H4 (cell line): ENCODE data around the gene SDHA. TPM values are rescaled to one million over a fixed set of nuclear protein-coding genes. Genes with fewer than 3 reads are reported as not detected.
"Not testable (repeated sequence)": the region's sequence is repeated elsewhere in the genome, so short reads cannot be mapped to it uniquely, and the experiment has no call there.

Source experiments
- DNase-seq: peaks from one replicate; pipeline ENCODE4 v3.0.0-alpha.2; 2015; ENCODE audit warnings: low spot score
- total RNA-seq: library from RNA; depleted of rRNA; stranded (reverse); fragments of >200 nt; shearing (Covaris generic); gene quantifications from 2 replicates; pipeline ENCODE4 v1.2.3, GENCODE V29; 2014

SDHA gene
- total RNA-seq, 1 experiment from 2014 or later, result 79.9 TPM

- DNase-seq, result no peak
Observed at GRCh38 chr5:198516-199196, 19.5 kb upstream of the SDHA start.

GRCh38 chr5:199197-199949 lies 18.7 kb upstream of the SDHA start:
- no peak for DNase-seq

- no peak for DNase-seq
Observed at GRCh38 chr5:199950-200645, 18.0 kb upstream of the SDHA start.

- DNase-seq, result no peak
Observed at GRCh38 chr5:200985-201384, 17.1 kb upstream of the SDHA start.

- DNase-seq, result no peak
Observed at GRCh38 chr5:201672-202071, 16.4 kb upstream of the SDHA start.

- DNase-seq, result no peak
Observed at GRCh38 chr5:203246-203930, 14.7 kb upstream of the SDHA start.

GRCh38 chr5:204001-204400 lies 14.1 kb upstream of the SDHA start:
- DNase-seq, result no peak

GRCh38 chr5:204462-204861 lies 13.7 kb upstream of the SDHA start:
- no peak for DNase-seq

- DNase-seq, result no peak
Observed at GRCh38 chr5:204966-205670, 13.0 kb upstream of the SDHA start.

- DNase-seq, result no peak
Observed at GRCh38 chr5:206406-206805, 11.7 kb upstream of the SDHA start.

- DNase-seq, result no peak
Observed at GRCh38 chr5:206927-207536, 11.1 kb upstream of the SDHA start.

- no peak for DNase-seq
Observed at GRCh38 chr5:207599-207998, 10.5 kb upstream of the SDHA start.

- DNase-seq, result no peak
Observed at GRCh38 chr5:208449-209114, 9.5 kb upstream of the SDHA start.

- no peak for DNase-seq
Observed at GRCh38 chr5:213803-214395, 4.2 kb upstream of the SDHA start.

GRCh38 chr5:215256-215655 lies 2.9 kb upstream of the SDHA start:
- DNase-seq, result not testable (repeated sequence)

- DNase-seq, result not testable (repeated sequence)
Observed at GRCh38 chr5:216076-216475, 2.0 kb upstream of the SDHA start.

- DNase-seq, result no peak
Observed at GRCh38 chr5:218457-219291, 554 bp downstream of the SDHA start.

GRCh38 chr5:219460-219863 lies 1.3 kb downstream of the SDHA start:
- DNase-seq, result no peak

GRCh38 chr5:219991-220390 lies 1.9 kb downstream of the SDHA start:
- DNase-seq, result no peak
